Dedifferentiated amniotic fluid mesenchymal stem cell (primary cell): ENCODE results near the gene VTN.
A peak's percentile ranks its signal among the peaks of the same experiment; 100 is the strongest.
"Not testable (repeated sequence)": the region's sequence is repeated elsewhere in the genome, so short reads cannot be mapped to it uniquely, and the experiment has no call there.

ENCODE experiments used
- DNase-seq: peaks from one replicate; pipeline ENCODE4 v3.0.0-alpha.2; 2016; ENCODE audit errors: extremely low spot score

VTN gene

GRCh38 chr17:28342313-28342712 is 27.8 kb downstream of the VTN start:
- no peak for DNase-seq

GRCh38 chr17:28341516-28341915 is 28.6 kb downstream of the VTN start:
- DNase-seq: no peak

GRCh38 chr17:28340374-28340773 is 29.7 kb downstream of the VTN start:
- no peak for DNase-seq

- no peak for DNase-seq
Measured at GRCh38 chr17:28339431-28339830, 30.7 kb downstream of the VTN start.

GRCh38 chr17:28338769-28339212 is 31.3 kb downstream of the VTN start:
- DNase-seq: not testable (repeated sequence)

- DNase-seq: no peak
Measured at GRCh38 chr17:28338056-28338768, 31.9 kb downstream of the VTN start.

- DNase-seq: peak; percentile 84
Measured at GRCh38 chr17:28335959-28336871, 33.9 kb downstream of the VTN start.

- DNase-seq: peak; percentile 100
Measured at GRCh38 chr17:28335201-28335958, 34.7 kb downstream of the VTN start, which contains the start of the genes IFT20 and TNFAIP1. Gene IFT20, minus strand, starts transcription at chr17:28335472. Its CDS starts 3,487 bp downstream, at chr17:28331985. Gene TNFAIP1, plus strand, starts transcription at chr17:28335761. Its CDS starts 3,761 bp downstream, at chr17:28339522.

- no peak for DNase-seq
Measured at GRCh38 chr17:28334666-28335200, 35.4 kb downstream of the VTN start.

- no peak for DNase-seq
Measured at GRCh38 chr17:28334171-28334570, 35.9 kb downstream of the VTN start.

- no peak for DNase-seq
Measured at GRCh38 chr17:28333083-28333746, 36.9 kb downstream of the VTN start.

GRCh38 chr17:28331891-28332420 is 38.2 kb downstream of the VTN start:
- no peak for DNase-seq

- DNase-seq: no peak
Measured at GRCh38 chr17:28330671-28331070, 39.4 kb downstream of the VTN start.

GRCh38 chr17:28328325-28328724 is 41.8 kb downstream of the VTN start:
- no peak for DNase-seq

- no peak for DNase-seq
Measured at GRCh38 chr17:28327709-28328108, 42.4 kb downstream of the VTN start.

- DNase-seq: no peak
Measured at GRCh38 chr17:28327031-28327607, 43.0 kb downstream of the VTN start.

GRCh38 chr17:28326114-28326513 is 44.0 kb downstream of the VTN start:
- DNase-seq: no peak

GRCh38 chr17:28325211-28325610 is 44.9 kb downstream of the VTN start:
- DNase-seq: no peak

- DNase-seq: no peak
Measured at GRCh38 chr17:28324781-28325180, 45.3 kb downstream of the VTN start.

GRCh38 chr17:28324267-28324745 is 45.8 kb downstream of the VTN start:
- DNase-seq: no peak
